CD14-positive monocyte (primary cell): ENCODE measurements around the gene CECR2. TPM values are rescaled to one million over a fixed set of nuclear protein-coding genes. Genes with fewer than 3 reads are reported as not detected.

Source experiments
- DNase-seq, 3 donors: peaks; one replicate each; pipeline ENCODE4 v3.0.0-alpha.2; 2011 to 2022
- H2AFZ ChIP-seq: 2 replicates; pipeline ENCODE4 v1.6.0; 2012; ENCODE audit warnings: mild to moderate bottlenecking, low read depth, low read length, inconsistent platforms; ENCODE audit not compliant: insufficient read depth, poor library complexity, severe bottlenecking
- H3K27ac ChIP-seq, 2 donors: 1 replicate in 1 of 2; 2 replicates in 1 of 2; pipeline ENCODE4 v1.5.1; 2012 to 2013; ENCODE audit warnings: low read length in 2 of 2, control low read depth in 1 of 2, inconsistent platforms in 1 of 2, low read depth in 1 of 2, mild to moderate bottlenecking in 1 of 2
- H3K27me3 ChIP-seq, 2 donors: one replicate each; pipeline versions ENCODE4 v1.6.0 to v1.6.1; 2011 to 2013; ENCODE audit warnings: low read length in 2 of 2; ENCODE audit not compliant: control insufficient read depth in 2 of 2, insufficient read depth in 2 of 2
- H3K36me3 ChIP-seq, 2 donors: replicated peaks in 1 of 2; 1 replicate in 1 of 2; 2 replicates in 1 of 2; pipeline versions ENCODE4 v1.5.1 to v1.6.1; 2012 to 2013; ENCODE audit warnings: low read length in 2 of 2, control low read depth in 1 of 2, inconsistent platforms in 1 of 2, mild to moderate bottlenecking in 1 of 2; ENCODE audit not compliant: insufficient read depth in 2 of 2, control insufficient read depth in 1 of 2
- H3K4me1 ChIP-seq, 2 donors: 1 replicate in 1 of 2; 2 replicates in 1 of 2; pipeline versions ENCODE4 v1.5.1 to v1.6.1; 2012 to 2013; ENCODE audit warnings: low read length in 2 of 2, control low read depth in 1 of 2, inconsistent platforms in 1 of 2, mild to moderate bottlenecking in 1 of 2, moderate library complexity in 1 of 2; ENCODE audit not compliant: insufficient read depth in 2 of 2, control insufficient read depth in 1 of 2
- H3K4me2 ChIP-seq: replicated peaks from 2 replicates; pipeline ENCODE3; 2012; ENCODE audit warnings: low read length, moderate library complexity, mild to moderate bottlenecking; ENCODE audit not compliant: poor library complexity, severe bottlenecking; ENCODE audit errors: extremely low read depth
- H3K4me3 ChIP-seq, 3 experiments: fragments of 200-600 bp in 1 of 3; sonication (generic) in 1 of 3; replicated peaks in 1 of 3; 1 replicate in 2 of 3; 2 replicates in 1 of 3; pipeline ENCODE4 v1.5.1; 2011 to 2013; ENCODE audit warnings: low read length in 3 of 3, mild to moderate bottlenecking in 3 of 3, control low read depth in 2 of 3, low read depth in 2 of 3, inconsistent platforms in 1 of 3, moderate library complexity in 1 of 3
- H3K79me2 ChIP-seq: 2 replicates; pipeline ENCODE4 v1.6.0; 2012; ENCODE audit warnings: mild to moderate bottlenecking, control low read depth, inconsistent platforms, low read length, moderate library complexity; ENCODE audit not compliant: insufficient read depth
- H3K9ac ChIP-seq: 2 replicates; pipeline ENCODE4 v1.6.0; 2017; ENCODE audit warnings: low read length, mild to moderate bottlenecking; ENCODE audit not compliant: insufficient read depth, poor library complexity, severe bottlenecking
- H3K9me3 ChIP-seq, 2 donors: replicated peaks in 1 of 2; 1 replicate in 1 of 2; 2 replicates in 1 of 2; pipeline versions ENCODE4 v1.5.1 to v1.6.1; 2012 to 2013; ENCODE audit warnings: low read length in 2 of 2, control low read depth in 1 of 2; ENCODE audit not compliant: control insufficient read depth in 1 of 2, insufficient read depth in 1 of 2
- H4K20me1 ChIP-seq: 2 replicates; pipeline ENCODE4 v1.6.0; 2012; ENCODE audit warnings: mild to moderate bottlenecking, low read length, control low read depth, moderate library complexity; ENCODE audit not compliant: insufficient read depth
- H3K27ac Mint-ChIP-seq, 7 donors: one replicate each; pipeline ENCODE4 v1.8.0; 2020; ENCODE audit warnings: mild to moderate bottlenecking in 7 of 7, mixed read lengths in 7 of 7, moderate library complexity in 6 of 7, inconsistent platforms in 2 of 7
- H3K27me3 Mint-ChIP-seq, 3 donors: one replicate each; pipeline ENCODE4 v1.8.0; 2021 to 2022; ENCODE audit warnings: low read depth in 3 of 3, mild to moderate bottlenecking in 3 of 3, mixed read lengths in 3 of 3, moderate library complexity in 3 of 3, inconsistent platforms in 1 of 3
- H3K36me3 Mint-ChIP-seq, 2 donors: one replicate each; pipeline ENCODE4 v1.8.0; 2020; ENCODE audit warnings: mixed read lengths in 2 of 2, inconsistent platforms in 1 of 2, mild to moderate bottlenecking in 1 of 2
- H3K4me1 Mint-ChIP-seq: one replicate; pipeline ENCODE4 v1.8.0; 2020; ENCODE audit warnings: mild to moderate bottlenecking, mixed read lengths
- H3K4me3 Mint-ChIP-seq, 2 donors: one replicate each; pipeline ENCODE4 v1.8.0; 2020; ENCODE audit warnings: mild to moderate bottlenecking in 2 of 2, mixed read lengths in 2 of 2, moderate library complexity in 1 of 2
- H3K9me3 Mint-ChIP-seq, 7 donors: one replicate each; pipeline ENCODE4 v1.8.0; 2020 to 2022; ENCODE audit warnings: mixed read lengths in 7 of 7, mild to moderate bottlenecking in 6 of 7, moderate library complexity in 6 of 7, inconsistent platforms in 2 of 7
- WGBS: methylation state at CpG from one replicate; pipeline ENCODE4 v1.1.5; 2013; ENCODE audit warnings: missing lambda C conversion rate; ENCODE audit not compliant: insufficient coverage; 5-methylcytosine and 5-hydroxymethylcytosine counted together
- intact Hi-C, 2 donors: fragments of 100-400 bp; cut with micrococcal nuclease; formaldehyde crosslinking; loops; one replicate each; pipeline versions ENCODE4 v1.15.0 to v1.15.1; 2023
- polyA plus RNA-seq, 3 donors: library from polyadenylated mRNA; depleted of rRNA in 1 of 3; unstranded in 2 of 3; stranded (reverse) in 1 of 3; fragments of 300-500 nt in 2 of 3; fragments of >200 nt in 1 of 3; fragmentation: Illumina TruSeq in 2 of 3; gene quantifications; 1 replicate in 2 of 3; 2 replicates in 1 of 3; pipeline ENCODE4 v1.2.3, GENCODE V29; 2012 to 2021
- TF ChIP-seq, protein P1 (sequence below): fragments of 200-600 bp; IDR thresholded peaks from one replicate; pipeline ENCODE4 v1.8.0; 2022; ENCODE audit warnings: antibody characterized with exemption, mild to moderate bottlenecking

The CECR2 gene
- polyA plus RNA-seq, 3 donors = 0.02 to 0.29 (median 0.24) TPM

DNA sequence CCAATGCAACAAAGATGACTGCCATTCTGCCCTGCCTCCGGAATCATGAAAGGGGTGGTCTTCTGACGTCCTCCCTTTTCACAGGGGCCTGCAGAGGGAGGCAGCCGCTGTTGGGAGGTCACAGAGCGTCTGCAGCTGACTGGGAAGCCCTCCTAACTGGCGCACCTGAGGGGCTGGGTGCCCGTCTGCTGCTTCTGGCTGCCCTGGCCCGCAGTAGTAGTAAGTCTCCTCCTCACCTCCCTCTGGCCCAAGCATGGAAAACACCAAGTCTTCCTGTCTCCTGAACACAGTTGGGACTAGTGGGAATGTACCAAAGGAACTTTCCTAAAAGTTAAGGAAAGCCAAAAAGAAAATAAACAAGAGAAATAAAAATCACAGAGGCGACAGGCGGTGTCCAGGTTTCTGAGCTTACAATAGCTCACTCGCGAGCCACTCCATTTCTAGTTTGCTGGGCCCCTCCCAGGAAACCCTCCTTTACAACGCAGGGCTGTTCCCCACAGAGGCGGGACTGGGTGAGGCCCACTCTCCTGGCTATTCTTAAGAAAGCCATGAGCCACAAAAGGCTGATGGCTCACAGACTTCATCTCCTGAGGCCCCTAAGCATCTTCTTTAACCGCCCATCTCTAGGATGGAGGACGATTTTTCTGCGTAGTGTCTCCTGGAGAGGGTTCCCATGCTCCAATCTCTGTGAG, 37.0 kb upstream of the CECR2 start:
- H3K27ac ChIP-seq = no peak overlapping the region
- peaks cover 9% of the 10 kb centered on the region for H3K4me1 Mint-ChIP-seq
- no peaks in the 10 kb centered on the region for H4K20me1 ChIP-seq
- no peak overlapping the region for H3K4me3 ChIP-seq
- no peaks in the 10 kb centered on the region for H3K27me3 ChIP-seq
- 77% methylated on average over 8 of the region's 16 CpGs for WGBS
- TF ChIP-seq, protein P1, sequence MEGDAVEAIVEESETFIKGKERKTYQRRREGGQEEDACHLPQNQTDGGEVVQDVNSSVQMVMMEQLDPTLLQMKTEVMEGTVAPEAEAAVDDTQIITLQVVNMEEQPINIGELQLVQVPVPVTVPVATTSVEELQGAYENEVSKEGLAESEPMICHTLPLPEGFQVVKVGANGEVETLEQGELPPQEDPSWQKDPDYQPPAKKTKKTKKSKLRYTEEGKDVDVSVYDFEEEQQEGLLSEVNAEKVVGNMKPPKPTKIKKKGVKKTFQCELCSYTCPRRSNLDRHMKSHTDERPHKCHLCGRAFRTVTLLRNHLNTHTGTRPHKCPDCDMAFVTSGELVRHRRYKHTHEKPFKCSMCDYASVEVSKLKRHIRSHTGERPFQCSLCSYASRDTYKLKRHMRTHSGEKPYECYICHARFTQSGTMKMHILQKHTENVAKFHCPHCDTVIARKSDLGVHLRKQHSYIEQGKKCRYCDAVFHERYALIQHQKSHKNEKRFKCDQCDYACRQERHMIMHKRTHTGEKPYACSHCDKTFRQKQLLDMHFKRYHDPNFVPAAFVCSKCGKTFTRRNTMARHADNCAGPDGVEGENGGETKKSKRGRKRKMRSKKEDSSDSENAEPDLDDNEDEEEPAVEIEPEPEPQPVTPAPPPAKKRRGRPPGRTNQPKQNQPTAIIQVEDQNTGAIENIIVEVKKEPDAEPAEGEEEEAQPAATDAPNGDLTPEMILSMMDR = no peak
- H3K4me2 ChIP-seq = no peak overlapping the region
- no peak overlapping the region for H3K4me3 Mint-ChIP-seq
- no peak overlapping the region for H3K27ac Mint-ChIP-seq
- no peak for DNase-seq
- no peaks in the 10 kb centered on the region for H3K9me3 Mint-ChIP-seq
- no peaks in the 10 kb centered on the region for H3K79me2 ChIP-seq
- H3K27me3 Mint-ChIP-seq = peaks cover 3 to 10% (median 7%) of the 10 kb centered on the region in 3 donors
- intact Hi-C loops = no loop called here
- peaks cover 7 to 12% of the 10 kb centered on the region in 2 donors for H3K4me1 ChIP-seq
- no peak overlapping the region for H2AFZ ChIP-seq
- H3K9ac ChIP-seq = no peak overlapping the region
- H3K36me3 Mint-ChIP-seq = no peaks in the 10 kb centered on the region
- H3K36me3 ChIP-seq = no peaks in the 10 kb centered on the region
- no peaks in the 10 kb centered on the region for H3K9me3 ChIP-seq

DNA sequence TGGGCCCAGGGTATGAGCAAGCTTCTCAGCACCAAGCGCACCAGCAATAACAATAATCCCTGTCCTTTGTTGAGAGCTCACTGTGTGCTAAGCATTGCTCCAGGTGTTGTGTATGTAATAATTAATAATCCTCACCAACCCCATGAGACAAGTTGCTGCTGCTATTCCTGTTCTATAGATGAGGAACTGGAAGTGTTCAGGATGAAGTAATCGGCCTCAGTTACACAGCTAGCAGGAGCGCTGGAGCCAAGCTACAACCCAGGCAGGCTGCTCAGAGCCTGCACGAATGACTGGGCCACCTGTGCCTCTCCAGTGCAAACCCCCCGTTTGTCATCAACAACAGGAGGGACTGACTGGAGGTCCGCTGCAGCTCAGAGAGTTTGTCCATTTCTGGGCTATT, 35.2 kb upstream of the CECR2 start:
- Histone ChIP-seq H3K27me3 (peaks cover 0 to 4% of the 10 kb centered on the region in 2 donors), H4K20me1 (no peaks in the 10 kb centered on the region), H3K79me2 (no peaks in the 10 kb centered on the region), H3K9me3 (no peaks in the 10 kb centered on the region), H2AFZ (no peak overlapping the region), H3K9ac (no peak overlapping the region), H3K27ac (no peak overlapping the region), H3K4me2 (no peak overlapping the region), H3K4me1 (peaks cover 7 to 15% of the 10 kb centered on the region in 2 donors), H3K4me3 (no peak overlapping the region), H3K36me3 (no peaks in the 10 kb centered on the region)
- WGBS = 70% methylated on average over 4 of the region's 6 CpGs
- Mint-ChIP-seq H3K4me3 (no peak overlapping the region), H3K36me3 (no peaks in the 10 kb centered on the region), H3K27ac (no peak overlapping the region), H3K4me1 (peaks cover 11% of the 10 kb centered on the region), H3K9me3 (no peaks in the 10 kb centered on the region), H3K27me3 (peaks cover 6 to 14% (median 8%) of the 10 kb centered on the region in 3 donors)
- intact Hi-C loops = no loop called here
- TF ChIP-seq, protein P1 = no peak
- peak in 1 of 3 donors; percentile 7 for DNase-seq
